GM18502 (cell line): Measurements from ENCODE around the gene PCDHA1.

ENCODE experiments used
- ATAC-seq: cut with Tn5 transposase; IDR thresholded peaks from one replicate; pipeline ENCODE4 v1.9.1; 2021; ENCODE audit warnings: mild to moderate bottlenecking; ENCODE audit not compliant: unreplicated experiment, poor library complexity

Gene PCDHA1

DNA sequence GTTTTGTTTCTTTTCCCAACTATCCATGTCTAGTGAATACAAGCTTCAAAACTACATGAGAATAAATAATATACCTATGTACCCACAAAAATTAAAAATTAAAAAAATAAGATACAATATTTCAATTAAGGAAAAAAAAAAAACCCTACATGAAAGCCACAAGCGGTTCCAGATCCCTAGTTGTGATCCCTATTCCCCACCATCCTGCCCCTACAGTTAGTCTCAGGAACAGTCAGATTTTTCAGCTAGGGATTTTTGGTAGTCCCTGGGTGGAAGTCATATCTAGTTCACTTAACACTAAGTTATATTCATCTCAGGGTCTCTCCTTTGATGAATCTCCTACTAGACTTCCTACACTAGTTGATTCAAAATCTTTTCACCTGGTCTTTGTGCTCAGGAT, 246.7 kb downstream of the PCDHA1 start:
- ATAC-seq = no peak

DNA sequence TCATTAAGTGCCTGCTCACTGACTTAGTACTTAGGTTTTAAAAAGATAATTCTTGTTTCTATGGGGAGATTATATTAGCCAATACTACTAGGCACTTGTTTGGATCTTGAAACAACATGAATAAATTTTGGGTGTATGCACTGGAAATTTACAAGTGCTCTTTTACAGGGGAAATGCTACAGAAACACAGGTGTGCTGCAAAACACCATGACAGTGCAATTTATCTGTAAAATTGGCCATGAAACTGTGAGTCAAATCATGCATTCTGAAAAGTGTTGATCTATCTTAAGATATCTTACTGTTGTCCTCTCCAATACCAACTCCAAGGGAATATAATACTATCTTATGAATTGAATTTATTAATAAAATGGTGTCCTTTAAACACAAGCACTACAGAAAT, 253.1 kb downstream of the PCDHA1 start:
- no peak for ATAC-seq

DNA sequence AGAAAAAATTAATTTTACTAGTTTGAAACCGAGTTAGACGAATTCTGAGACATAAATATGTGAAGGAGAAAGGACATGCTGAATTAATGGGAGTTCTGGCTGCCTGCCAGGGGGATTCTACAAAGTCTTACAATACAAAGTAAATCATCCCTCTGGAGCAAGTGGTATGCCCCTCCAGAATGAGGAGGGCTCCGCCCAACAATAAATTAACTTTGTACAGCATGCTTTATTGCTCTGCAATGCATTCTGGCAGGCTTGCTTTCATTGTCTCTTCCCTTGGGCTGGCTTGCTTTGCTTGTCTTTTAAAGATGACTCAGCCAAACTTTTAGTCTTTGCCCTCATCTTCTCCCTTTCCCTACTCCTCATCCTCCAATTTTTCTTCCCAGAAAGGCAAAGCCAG, 253.6 kb downstream of the PCDHA1 start:
- ATAC-seq = no peak

DNA sequence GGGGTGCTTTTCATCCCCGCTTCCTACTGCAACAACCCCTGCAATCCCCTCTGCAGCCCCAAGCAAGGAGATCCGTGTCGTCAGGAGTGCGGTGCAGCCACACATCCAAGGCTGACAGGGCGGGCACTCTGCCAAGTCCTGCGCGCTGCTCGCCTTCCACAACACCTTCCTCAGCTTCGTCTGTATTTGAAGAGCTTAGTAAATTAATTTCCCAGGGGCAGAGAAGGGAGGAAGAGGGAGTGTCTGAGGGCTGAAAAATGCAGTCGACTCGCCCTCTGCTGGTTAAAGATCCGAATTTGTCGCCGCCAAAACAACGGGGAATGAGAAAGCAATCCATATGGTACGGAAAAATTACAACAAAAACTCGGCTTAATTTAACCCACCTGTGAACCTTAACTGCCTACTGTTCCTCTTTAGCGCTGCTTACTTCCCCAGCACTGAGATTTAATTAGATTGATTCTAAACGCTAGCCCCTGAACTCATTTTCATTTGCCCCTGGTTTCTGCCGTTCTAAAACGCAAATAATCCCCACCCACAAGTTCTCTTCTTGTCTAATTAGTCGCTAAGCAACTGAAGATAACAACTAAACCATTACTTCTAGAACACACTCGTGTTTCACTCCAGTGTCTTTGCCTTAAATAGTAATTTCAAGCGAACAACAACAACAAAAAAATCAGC, 254.3 kb downstream of the PCDHA1 start:
- no peak for ATAC-seq

DNA sequence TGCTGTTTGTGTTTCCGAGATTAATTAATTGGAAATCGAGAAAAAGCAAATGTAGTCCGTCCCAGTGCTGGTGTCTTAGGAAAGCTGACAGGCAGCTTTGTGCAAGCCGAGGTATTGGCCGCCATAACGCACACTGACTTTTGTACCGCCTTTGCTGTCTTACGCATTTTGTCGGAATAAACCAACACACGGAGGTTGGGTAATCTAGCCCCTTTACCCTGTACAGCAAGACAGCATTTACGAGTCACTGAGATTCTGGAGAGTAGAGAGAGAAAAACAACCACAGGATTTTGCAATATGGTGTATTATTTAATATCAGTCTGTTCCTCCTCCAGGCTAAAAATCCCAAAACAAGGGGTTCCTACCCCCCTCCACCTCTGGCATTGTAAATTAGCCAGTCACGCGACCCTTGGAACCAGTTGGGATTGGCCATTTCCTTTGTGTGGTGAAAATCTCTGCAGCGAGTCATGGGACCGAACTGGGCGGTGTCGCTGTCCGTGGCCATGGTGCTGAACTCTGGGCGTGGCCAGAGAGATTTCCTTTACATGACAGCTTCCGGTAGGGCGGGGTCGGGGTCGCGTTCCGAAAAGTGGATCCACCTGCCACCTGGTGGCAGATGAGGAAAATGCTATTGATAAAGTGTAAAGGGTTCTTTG, 255.0 kb downstream of the PCDHA1 start:
- no peak for ATAC-seq

DNA sequence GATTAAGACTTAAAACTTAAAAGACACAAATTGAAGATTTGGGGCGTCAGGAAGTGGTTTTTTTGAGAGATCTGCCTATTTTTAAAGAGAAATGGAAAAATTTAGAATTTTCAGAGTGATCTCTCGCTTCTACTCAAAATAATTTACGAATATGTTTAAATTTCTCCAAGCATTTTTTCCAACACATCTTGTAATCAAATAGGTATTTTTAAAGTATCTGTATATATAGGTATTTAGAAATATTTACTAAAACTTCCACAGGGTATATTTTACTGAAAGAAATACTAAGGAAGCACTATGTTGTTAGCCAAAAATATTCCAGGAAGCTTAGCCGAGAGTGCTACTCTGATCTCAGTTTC, 255.5 kb downstream of the PCDHA1 start:
- ATAC-seq = no peak

DNA sequence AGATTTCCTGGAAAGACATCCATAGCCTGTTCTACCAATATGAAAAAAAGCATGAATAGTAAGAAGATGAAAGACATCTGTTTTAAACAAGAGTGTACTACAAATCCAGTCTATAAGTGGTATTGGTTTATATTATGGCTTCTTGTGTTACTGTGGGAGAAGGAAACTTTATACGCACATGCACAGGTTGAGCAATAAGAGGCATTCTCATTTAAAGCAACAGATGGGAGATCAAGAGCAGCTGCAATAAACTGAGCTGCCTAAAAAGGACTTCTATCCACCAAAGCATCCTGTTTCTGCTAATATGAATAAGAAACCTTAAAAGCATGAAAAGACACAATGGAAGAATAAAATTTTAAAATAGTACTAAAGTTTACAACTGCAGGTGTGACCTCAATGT, 256.6 kb downstream of the PCDHA1 start:
- ATAC-seq = no peak

DNA sequence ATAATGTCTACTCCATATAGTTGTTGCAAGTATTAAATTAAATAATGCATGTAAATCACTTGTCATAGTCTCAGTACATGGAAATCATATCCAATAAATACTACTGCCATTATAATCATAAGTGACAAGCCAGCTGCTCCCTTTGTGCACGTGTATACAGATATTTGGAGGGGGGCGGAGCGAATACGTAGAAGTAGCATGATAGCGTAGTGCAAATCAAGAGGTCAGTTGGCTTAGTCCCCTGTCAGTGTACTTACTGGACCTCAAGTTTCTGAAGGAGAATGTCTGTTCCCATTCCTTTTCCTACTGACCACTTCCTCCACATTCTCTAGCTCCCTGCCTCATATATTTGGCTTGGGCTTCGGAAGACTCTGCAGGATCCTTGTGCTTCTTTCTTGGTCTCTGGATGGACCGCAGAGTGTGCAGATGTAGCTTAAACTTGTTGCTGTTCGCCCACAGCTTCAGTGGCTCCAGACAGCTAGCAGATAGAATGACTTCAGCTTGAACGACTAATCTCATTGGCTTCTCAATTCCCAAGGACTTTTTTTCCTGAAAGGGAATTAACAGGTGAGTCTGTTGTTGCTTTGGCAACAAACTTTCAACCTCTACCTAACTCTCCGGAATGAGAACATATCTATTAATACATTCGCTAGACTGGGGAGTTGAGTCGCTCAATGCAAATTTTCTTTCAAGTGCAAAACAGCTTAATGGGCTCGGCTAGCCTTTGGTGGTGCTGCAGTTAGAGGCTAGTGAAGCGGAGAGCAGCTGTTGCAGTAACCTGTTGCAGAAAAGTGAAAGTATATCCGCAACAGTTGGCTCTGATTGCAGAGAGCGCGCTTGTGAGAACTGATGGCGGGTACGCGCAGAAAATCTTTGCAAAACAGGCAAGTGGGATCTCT, 264.9 kb downstream of the PCDHA1 start, which contains the start of gene PCDHB1:
PCDHB1 (plus strand) TSS at position 753 of the 899 bp plus-strand sequence; CDS start at position 850, 97 bp downstream.
- no peak for ATAC-seq

DNA sequence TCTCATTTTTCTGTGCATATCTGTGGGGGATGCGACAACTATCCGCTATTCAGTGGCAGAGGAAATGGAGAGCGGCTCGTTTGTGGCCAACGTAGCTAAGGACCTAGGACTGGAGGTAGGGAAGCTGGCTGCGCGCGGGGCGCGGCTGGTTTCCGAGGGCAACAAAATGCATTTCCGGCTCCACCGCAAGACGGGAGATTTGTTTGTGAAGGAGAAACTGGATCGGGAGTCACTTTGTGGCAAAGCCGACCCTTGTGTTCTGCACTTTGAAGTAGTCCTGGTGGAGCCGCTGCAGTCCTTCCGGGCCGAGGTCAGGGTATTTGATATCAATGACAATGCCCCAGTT, 265.6 kb downstream of the PCDHA1 start:
- no peak for ATAC-seq
